GM18873 (cell line): ENCODE results near the gene SDC4.

Source experiments
- ATAC-seq: cut with Tn5 transposase; IDR thresholded peaks from one replicate; pipeline ENCODE4 v1.9.1; 2021; ENCODE audit warnings: mild to moderate bottlenecking, moderate library complexity, moderate number of reproducible peaks; ENCODE audit not compliant: unreplicated experiment, low FRiP score

The SDC4 gene

DNA sequence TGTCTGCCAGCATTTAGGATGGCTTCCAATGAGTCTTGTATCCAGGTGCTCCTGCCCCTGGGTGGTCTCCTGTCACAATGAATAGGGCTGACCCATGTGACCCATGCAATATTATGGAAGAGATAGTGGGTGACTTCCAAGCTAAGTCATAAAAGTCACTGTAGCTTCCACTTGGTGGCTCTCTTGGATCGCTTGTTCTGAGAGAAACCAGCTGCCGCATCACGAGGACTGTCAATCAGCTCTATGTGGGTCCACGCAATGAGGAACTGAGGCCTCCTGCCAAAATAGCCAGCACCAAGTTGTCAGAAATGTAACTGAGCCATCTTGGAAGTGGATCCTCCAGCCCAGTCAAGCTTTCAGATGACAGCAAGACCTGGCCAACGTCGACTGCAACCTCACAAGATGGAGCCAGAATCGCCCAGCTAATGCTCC, 25.3 kb downstream of the SDC4 start:
- ATAC-seq, result no peak

DNA sequence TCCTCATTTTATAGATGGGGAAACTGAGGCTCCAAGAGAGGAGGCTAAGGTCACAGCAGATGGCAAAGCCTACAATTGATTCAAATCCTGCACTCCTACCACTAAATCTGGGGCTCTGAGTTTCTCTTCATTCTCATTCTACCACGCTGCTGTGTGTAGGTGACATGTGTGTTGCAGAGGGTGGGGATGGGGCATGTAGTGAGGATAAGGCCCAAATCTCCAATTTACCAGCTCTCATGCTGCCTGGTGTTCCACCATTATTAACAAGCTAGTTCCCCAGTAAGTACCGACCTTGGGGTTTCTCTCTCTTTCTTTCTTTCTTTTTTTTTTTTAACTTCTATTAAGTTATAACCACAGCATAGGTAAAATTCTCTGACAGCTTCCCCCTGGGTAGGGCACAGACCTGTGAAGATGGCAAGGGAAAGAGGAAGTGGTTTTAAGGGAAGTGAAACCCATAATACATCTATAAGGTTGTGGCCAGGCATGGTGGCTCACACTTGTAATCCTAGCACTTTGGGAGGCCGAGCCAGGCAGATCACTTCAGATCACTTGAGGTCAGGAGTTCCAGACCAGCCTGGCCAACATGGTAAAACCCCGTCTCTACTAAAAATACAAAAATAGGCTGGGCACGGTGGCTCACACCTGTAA, 27.2 kb downstream of the SDC4 start:
- peak; percentile 53 for ATAC-seq

DNA sequence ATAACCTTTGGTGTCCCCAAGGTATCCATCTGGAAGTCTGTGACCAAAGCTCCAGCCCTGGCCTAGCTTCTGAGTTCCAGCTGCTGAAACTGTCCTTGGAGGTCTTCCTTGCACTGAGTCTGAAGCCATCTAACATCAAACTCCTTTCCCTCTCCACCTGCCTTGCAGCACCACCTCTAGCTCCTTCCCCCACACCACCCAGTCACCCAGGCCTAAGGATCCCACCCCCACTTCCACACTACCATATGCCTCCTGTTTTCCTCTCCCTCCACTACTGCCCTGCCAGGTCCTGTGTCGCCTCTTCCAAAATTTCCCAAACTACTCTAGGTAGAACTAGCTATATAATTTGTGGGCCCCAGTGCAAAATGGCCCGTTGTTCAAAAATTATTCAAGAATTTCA, 29.3 kb downstream of the SDC4 start:
- ATAC-seq, result no peak

DNA sequence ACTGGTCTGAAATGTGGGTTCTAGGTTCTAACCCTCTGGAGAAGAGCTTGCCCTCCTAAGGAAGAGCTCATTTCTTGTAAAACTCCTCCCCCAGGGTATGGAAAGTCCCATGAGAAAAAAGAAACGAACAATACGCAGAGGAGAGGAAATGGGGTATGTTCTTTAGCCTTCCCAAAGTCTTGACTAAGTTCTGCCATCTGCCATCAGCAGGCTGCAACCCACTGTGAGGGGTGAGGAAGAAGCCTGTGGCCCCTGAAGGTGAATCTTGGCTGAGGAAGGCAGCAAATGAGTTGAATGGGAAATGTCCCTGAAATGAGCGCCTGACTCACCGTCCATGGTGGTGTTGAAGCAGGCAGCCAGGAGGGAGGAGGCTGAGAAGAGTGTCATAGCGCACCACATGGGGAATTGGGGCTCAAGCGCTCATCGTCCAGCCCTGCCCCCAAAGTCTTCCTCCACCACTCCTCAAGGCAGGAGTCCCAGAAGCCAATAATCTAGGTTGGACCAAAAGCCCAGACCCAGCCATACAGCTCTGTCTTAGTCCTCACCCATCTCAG, 29.8 kb downstream of the SDC4 start:
- no peak for ATAC-seq

DNA sequence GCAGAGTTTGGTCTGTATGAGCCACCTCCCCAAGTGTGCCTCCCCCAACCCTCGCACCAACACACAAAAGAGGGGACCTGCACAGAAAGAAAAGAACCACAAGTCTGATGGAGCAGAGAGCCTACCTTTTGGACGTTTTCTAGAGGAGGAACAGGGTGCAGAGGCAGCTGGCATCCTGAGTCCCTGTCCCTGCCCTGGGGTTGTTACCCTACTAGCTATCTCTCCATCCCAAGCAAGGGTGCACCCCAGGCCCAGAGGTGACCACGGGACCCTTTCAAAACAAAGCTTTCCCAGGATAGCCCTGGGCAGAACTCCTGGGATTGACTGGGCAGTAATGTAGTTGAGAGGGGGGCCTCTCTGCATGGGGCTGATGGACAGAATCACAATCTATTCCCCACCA, 30.4 kb downstream of the SDC4 start:
- ATAC-seq, result no peak

DNA sequence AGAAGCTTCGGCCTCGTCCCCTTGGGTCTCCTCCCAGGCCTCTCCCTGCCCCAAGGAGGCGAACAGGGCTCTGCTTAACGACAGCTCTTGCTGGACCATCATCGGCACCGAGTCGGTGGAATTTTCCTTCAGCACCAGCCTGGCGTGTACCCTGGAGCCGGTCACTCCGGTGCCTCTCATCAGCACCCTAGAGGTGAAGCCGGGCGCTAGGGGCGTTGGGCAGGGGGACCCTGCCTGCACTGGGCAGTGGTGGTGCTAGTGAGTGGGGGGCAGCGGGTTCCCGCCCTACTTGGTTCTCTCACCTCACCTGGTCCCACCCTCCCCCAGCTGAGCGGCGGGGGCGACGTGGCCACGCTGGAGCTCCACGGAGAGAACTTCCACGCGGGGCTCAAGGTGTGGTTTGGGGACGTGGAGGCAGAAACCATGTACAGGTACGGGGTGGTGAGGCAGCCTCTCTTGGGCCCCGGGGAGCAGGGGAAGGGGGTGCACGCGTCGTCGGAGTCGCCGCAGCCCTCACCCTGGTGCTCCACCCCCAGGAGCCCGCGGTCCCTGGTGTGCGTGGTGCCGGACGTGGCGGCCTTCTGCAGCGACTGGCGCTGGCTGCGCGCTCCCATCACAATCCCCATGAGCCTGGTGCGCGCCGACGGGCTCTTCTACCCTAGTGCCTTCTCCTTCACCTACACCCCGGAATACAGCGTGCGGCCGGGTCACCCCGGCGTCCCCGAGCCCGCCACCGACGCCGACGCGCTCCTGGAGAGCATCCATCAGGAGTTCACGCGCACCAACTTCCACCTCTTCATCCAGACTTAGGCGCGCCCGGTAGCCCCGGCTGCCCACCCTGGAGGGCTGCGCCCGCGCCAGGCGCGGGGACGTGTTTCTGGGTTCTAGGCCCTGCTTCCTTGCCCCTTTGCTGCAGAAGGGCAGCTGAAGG, 31.8 kb downstream of the SDC4 start:
- no peak for ATAC-seq

DNA sequence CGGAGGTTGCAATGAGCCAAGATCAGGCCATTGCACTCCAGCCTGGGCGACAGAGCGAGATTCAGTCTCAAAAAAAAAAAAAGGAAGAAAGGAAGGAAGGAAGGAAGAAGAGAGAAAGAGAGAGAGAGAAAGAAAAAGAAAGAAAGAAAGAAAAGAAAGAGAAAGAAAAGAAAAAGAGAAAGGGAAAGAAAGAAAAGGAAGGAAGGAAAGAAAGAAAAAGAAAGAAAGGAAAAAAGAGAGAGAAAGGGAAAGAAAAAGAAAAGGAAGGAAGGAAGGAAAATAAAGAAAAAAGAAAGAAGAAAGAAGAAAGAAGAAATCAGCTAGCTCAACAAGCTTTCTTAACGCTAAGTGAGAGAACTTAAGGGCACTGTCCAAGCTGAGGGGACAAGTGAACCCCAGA, 32.6 kb downstream of the SDC4 start:
- ATAC-seq, result no peak

DNA sequence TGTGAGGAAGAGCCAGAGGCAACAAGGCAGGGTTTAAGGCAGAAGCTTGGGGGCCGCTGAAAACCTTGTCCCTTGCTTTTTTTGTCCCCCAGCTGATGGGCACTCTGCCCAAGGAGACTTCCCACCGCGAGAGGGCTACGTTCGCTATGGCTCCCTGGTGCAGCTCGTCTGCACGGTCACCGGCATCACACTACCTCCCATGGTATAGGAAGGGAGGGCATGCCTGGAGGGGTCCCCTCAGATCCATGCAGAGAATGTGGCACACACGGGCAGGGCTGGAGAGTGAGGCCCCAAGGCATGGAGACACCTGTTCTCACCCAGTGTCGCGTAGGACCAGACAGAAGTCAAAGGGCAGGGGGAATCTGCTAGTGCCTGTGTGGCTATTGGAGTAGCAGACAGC, 34.3 kb downstream of the SDC4 start:
- ATAC-seq, result no peak

DNA sequence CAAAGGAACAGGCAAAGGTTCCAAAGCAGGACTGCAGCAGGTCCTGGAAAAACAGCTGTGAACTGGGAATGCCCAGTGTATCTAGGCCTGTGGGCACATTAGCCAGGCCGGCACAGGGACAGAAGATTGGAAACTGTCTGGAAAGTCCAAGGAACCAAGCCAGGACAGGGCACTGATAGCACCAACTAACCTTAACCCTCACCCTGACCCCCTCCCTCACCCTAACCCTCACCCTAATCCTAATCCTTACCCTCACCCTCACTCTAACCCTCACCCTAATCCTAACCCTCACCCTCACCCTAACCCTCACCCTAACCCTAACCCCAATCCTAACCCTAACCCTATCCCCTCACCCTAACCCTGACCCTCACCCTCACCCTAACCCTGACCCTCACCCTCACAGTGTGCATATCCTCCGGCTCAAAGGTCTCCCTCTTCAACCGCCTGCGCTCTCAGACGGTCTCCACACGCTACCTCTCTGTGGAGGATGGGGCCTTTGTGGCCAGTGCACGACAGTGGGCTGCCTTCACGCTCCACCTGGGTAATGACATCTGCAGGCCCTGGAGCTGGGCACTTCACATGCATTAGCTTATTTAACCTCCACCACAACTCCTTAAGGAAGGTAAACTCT, 35.0 kb downstream of the SDC4 start:
- no peak for ATAC-seq

DNA sequence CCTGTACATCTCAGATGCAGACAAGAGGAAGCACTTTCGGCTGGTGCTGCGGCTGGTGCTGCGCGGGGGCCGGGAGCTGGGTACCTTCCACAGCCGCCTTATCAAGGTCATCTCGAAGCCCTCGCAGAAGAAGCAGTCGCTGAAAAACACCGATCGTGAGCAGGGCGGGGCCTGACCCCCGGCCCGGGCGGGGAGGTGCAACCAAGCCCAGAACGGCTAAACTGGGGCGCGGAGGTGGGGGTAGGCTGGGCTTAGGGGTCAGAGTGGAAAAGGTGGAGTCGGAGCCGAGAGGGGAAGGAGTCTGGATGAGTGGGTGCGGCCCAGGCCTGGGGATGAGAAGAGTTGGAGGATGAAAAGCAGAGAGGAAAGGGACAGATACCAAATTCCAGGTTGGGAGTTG, 36.0 kb downstream of the SDC4 start:
- ATAC-seq, result no peak

DNA sequence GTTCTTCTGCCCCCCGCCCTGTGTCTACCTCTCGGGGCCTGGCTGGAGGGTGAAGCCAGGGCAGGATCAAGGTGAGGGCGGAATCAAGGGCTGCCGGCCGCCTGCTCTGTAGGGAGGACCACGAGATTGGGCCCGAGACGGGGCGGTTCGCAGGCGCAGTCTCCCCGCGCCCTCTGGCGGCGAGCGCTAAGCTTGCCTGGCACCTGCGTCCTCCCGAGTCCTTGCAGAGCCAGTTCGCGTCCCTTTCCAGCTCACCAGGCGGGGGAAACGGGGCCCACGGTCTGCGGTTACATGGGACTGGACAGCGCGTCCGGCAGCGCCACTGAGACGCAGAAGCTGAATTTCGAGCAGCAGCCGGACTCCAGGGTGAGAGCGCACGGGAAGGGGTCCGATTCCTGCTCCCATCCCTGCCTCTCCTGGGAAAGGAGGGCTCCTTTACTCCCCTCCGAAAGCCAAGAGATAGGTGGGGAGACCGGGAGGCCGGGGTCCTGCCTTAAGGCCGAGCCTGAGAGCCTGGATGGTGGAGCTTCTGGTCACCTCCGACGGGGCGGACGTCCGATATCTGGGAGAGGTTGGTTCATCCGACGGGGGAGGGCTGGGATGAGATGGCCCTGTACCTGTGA, 36.5 kb downstream of the SDC4 start:
- ATAC-seq, result no peak

DNA sequence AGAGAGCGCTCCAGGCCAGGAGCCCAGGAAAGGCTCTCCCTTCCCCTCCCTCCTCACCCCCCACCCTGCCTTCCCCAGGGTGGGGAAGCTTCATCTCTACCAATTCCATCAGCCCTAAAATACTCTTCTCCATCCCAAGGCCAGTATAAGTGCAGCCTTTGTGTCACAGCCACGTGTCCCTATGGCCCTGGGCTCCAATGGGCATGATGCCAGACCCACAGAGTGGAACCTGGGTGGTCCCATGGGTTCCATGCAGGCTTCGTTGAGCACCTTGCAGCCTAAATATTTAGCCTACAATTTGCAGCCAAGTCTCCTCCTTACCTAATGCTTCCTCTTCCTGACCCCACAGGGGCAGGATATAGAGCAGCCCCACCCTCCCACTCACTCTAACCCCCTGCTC, 39.1 kb downstream of the SDC4 start:
- no peak for ATAC-seq

DNA sequence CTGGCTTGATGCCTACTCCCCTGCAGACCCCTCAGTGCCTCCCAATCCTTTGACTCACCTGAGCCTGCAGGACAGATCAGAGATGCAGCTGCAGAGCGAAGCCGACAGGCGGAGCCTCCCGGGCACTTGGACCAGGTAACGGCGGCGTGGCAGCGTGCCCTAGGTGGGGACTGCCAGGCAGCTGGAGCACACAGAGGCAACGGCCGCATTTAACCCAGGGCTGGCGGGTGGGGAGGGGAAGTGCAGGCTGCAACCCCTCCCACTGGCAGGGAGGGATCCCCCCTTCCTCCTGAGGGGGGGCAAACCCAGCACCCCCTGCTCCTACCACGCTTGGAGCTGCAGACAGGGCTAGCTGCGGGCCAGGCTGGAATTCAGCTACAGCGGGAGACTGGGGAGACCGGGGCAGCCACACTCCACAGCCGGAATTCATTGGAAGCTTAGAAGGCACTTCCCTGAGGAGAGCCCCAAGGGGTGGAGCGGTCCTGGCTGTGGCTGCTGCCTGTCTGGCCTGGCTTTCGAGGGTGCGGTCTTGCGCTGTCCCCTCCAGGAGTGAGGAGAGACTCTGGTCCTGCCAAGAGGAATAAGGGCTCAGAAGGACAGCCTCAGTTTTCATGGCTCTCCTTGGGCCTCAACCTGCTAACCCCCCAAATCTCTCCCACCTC, 40.0 kb downstream of the SDC4 start, which contains the start of gene MATN4:
Gene MATN4 (minus strand): TSS at position 183 of the 662 bp plus-strand sequence. CDS start 2,717 bp downstream, outside the sequence.
- ATAC-seq, result no peak

DNA sequence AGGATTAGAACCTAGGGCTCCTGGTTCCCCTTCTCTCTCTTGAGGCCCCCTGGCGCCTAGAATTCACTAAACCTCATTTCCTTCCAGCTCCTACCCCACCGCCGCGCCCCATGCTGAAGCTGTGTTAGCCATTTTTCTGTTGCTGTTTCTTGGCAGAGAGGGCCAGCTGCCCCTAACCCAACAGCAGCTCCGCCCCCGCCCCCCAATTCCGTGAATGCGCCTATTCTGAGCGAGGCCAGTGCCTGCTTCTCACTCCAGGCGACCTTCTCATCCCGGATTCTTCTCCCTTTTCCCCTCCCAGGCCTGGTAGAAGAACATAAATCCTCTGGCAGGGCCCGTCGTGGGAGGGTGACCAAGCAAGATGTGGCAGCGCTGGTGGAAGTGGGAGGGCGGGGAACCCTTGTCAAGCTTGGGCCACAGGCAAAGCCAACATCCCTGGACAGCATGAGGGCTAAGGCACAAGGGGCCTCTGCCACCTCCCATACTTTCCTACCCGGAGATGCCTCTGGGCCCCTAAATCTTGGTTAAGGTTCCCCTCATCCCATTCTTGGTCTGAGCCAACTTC, 41.1 kb downstream of the SDC4 start:
- no peak for ATAC-seq

DNA sequence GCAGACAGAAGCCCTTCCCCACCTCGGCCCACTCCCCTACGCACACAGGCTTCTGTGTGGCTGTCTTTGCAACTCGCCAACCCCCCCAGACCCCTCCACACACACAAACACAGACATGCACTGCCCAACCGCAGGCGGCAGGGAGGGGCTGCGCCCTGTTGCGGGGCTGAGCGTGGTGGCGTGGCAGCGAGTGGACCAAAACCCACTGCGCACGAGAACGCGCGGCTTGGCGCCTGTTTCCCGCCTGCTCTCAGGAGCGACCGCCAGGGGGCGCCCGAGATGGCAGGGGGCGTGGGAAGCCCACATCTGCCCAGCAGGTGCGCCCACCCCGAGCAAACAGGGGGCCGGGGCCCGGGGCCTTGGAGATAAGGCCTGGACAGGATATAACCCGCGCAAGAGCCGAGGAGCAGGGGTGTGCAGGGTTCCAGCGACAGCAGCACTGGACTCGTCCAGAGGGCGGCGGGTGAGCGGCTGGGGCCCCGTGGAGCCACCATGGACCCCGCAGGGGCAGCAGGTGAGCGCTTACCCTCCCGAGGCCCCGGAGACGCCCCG, 41.7 kb downstream of the SDC4 start, which contains the start of gene RBPJL:
Gene RBPJL (plus strand): TSS at position 410 of the 552 bp plus-strand sequence. CDS start 83 bp downstream, at position 493.
- no peak for ATAC-seq

DNA sequence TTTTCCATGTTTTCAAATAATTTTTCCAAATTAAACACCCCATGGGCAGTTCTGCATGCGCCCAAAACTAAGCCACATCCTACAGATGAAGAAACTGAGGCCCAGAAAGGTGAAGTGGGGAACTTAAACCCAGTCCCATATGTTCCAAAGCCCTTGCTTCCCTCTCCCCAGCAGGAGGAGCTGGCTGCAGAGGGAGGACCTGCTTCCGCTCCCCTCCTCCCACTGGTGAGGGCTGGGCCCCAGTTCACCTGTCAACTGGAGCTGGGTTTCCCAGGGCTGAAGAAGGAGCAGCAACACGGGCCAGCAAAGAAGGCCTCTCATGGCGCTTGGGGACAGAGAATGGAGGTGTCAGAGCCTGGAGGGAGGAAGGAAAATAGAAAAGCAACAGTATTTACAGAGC, 43.0 kb downstream of the SDC4 start:
- no peak for ATAC-seq

DNA sequence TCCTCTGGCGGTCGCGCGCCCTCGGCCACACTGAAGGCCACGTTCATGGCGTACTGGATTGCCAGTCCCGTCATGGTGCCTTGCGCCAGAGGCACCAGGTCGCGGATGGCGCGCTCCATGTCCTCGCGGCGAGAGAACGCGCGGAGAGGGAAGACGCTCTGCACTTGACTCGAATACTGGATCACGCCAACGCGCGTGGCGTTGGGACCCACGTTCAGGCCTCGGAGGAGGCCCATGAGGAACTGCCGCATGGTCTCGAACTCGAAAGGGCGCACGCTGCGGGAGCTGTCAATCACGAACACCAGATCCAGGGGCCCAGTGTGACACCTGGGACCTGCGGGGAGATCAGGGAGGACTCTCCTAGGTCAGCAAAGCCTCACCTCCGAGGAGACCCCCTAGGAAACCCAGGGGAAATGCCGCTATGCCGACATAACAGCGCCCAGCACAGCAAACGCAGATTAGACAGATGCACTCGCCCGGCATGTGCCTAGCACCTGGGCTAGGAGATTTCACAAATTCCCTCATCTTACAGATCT, 43.7 kb downstream of the SDC4 start:
- ATAC-seq, result no peak

DNA sequence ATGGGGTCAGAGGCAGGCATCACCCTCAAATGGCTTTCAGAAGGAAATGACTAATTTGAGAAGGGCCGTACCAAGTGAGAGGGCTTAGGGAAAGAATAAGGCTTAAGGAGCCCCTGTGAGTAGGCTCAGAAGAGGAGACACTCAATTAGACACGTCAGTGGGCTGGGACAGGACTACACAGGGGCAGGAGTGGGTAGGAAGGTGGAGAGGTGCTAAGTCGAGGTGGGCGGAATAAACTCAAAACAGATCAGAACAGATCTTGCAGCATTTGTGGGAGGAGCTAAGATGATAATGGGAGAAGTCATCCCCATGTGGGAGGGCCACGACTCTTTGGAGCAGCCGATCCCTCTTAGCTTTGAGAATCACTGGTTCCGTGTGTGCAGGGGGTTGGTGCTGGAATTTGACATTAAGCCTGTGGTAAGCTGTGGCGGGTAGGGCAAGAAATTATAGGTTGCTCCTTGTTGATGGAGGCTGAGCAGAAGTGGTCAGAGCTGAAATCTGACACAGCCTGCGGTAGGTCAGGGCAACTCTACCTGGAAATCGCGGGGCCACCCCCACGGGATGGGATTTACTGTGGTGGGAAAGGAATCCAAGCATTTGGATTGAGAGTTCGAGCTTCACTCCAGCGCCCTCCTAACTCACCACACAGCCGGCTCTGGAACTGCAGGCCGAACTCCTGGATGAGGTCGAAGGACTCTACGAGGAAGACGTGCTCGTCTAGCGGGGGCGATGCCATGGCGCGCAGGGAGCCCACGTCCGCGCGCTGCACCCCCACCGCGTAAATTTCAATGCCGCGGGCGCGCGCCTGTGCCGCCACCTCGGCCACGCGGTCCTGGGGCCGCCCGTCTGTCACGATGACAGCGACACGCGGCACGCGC, 44.4 kb downstream of the SDC4 start:
- ATAC-seq, result no peak
